PFSK-1 (cell line): ENCODE data around the gene SPRR4.

ENCODE experiments used
- POLR2AphosphoS5 ChIP-seq: IDR thresholded peaks from 2 replicates; pipeline ENCODE4 v1.6.1; 2012; ENCODE audit warnings: low read depth, mild to moderate bottlenecking, control low read depth, low read length, moderate library complexity
- REST ChIP-seq, 2 experiments: IDR thresholded peaks; 2 replicates each; pipeline versions ENCODE4 v1.6.1 to v1.8.0; 2011 to 2012; ENCODE audit warnings: low read depth in 2 of 2, low read length in 2 of 2, control low read depth in 1 of 2, inconsistent platforms in 1 of 2, mild to moderate bottlenecking in 1 of 2, moderate library complexity in 1 of 2; ENCODE audit not compliant: insufficient read depth in 1 of 2
- SIN3A ChIP-seq: IDR thresholded peaks from 2 replicates; pipeline ENCODE4 v1.6.1; 2012; ENCODE audit warnings: mild to moderate bottlenecking, low read length, moderate library complexity, borderline replicate concordance; ENCODE audit not compliant: insufficient read depth

- TF ChIP-seq SIN3A, result no peak
- TF ChIP-seq REST (IDR thresholded peaks at IDR 0.05; ENCODE audit: insufficient read depth in 1 of 2, low read depth in 2 of 2, low read length in 2 of 2), result no peak
- TF ChIP-seq POLR2AphosphoS5, result no peak
Observed at GRCh38 chr1:152997901-152998300, 27.5 kb downstream of the SPRR4 start.
